GM19467 (cell line): Measurements from ENCODE around the gene SMPD4.
"Not testable (repeated sequence)": the region's sequence is repeated elsewhere in the genome, so short reads cannot be mapped to it uniquely, and the experiment has no call there.

ENCODE experiments used
- ATAC-seq: cut with Tn5 transposase; IDR thresholded peaks from one replicate; pipeline ENCODE4 v1.9.1; 2021; ENCODE audit warnings: mild to moderate bottlenecking, moderate library complexity; ENCODE audit not compliant: unreplicated experiment

Gene SMPD4

GRCh38 chr2:130181325-130181879 is at the start of gene SMPD4:
TSS of gene SMPD4 (minus strand) at chr2:130181602. CDS start at chr2:130176592, 5,010 bp downstream.
- peak; percentile 61 for ATAC-seq

- not testable (repeated sequence) for ATAC-seq
These were observed 49.5 kb upstream of the SMPD4 start for GRCh38 chr2:130230907-130231306.

GRCh38 chr2:130230376-130230775 is 49.0 kb upstream of the SMPD4 start:
- ATAC-seq: not testable (repeated sequence)

GRCh38 chr2:130229161-130229510 is 47.7 kb upstream of the SMPD4 start:
- not testable (repeated sequence) for ATAC-seq

- not testable (repeated sequence) for ATAC-seq
These were observed 47.2 kb upstream of the SMPD4 start for GRCh38 chr2:130228467-130229160.

- ATAC-seq: not testable (repeated sequence)
These were observed 46.6 kb upstream of the SMPD4 start for GRCh38 chr2:130228005-130228404.

GRCh38 chr2:130222523-130222922 is 41.1 kb upstream of the SMPD4 start:
- ATAC-seq: not testable (repeated sequence)

- not testable (repeated sequence) for ATAC-seq
These were observed 39.1 kb upstream of the SMPD4 start for GRCh38 chr2:130220505-130220904.

- not testable (repeated sequence) for ATAC-seq
These were observed 37.7 kb upstream of the SMPD4 start for GRCh38 chr2:130219147-130219546.

GRCh38 chr2:130207051-130207450 is 25.6 kb upstream of the SMPD4 start:
- not testable (repeated sequence) for ATAC-seq

GRCh38 chr2:130203150-130203549 is 21.7 kb upstream of the SMPD4 start:
- not testable (repeated sequence) for ATAC-seq

- not testable (repeated sequence) for ATAC-seq
These were observed 21.1 kb upstream of the SMPD4 start for GRCh38 chr2:130202518-130202917.

GRCh38 chr2:130198343-130198742 is 16.9 kb upstream of the SMPD4 start, which contains the start of gene TUBA3E:
TSS of gene TUBA3E (minus strand) at chr2:130198439. CDS start at chr2:130198360, 79 bp downstream.
- no peak for ATAC-seq

- ATAC-seq: not testable (repeated sequence)
These were observed 14.7 kb upstream of the SMPD4 start for GRCh38 chr2:130196052-130196451.

- ATAC-seq: not testable (repeated sequence)
These were observed 13.8 kb upstream of the SMPD4 start for GRCh38 chr2:130195089-130195635.

GRCh38 chr2:130193824-130194223 is 12.4 kb upstream of the SMPD4 start:
- ATAC-seq: not testable (repeated sequence)

GRCh38 chr2:130192451-130192850 is 11.0 kb upstream of the SMPD4 start:
- not testable (repeated sequence) for ATAC-seq

- ATAC-seq: not testable (repeated sequence)
These were observed 9.9 kb upstream of the SMPD4 start for GRCh38 chr2:130191319-130191718.

- ATAC-seq: no peak
These were observed 8.8 kb upstream of the SMPD4 start for GRCh38 chr2:130190237-130190636.

- not testable (repeated sequence) for ATAC-seq
These were observed 7.6 kb upstream of the SMPD4 start for GRCh38 chr2:130188958-130189357.

GRCh38 chr2:130187859-130188792 is 6.7 kb upstream of the SMPD4 start:
- not testable (repeated sequence) for ATAC-seq
